Cardiac fibroblast (primary cell): Measurements from ENCODE around the gene S100A3.
"Not testable (repeated sequence)": the region's sequence is repeated elsewhere in the genome, so short reads cannot be mapped to it uniquely, and the experiment has no call there.

Experiments used
- DNase-seq, 2 donors: peaks; one replicate each; pipeline versions ENCODE4 v3.0.0 to v3.0.0-alpha.2; 2010; ENCODE audit warnings: low read depth in 2 of 2
- H3K4me3 ChIP-seq, 2 donors: replicated peaks in 1 of 2; 1 replicate in 1 of 2; 2 replicates in 1 of 2; pipeline ENCODE4 v1.5.1; 2011; ENCODE audit warnings: low read depth in 2 of 2, low read length in 2 of 2, mild to moderate bottlenecking in 2 of 2, moderate library complexity in 1 of 2
- CTCF ChIP-seq: IDR thresholded peaks from one replicate; pipeline ENCODE4 v1.5.1; 2011; ENCODE audit warnings: low read depth, mild to moderate bottlenecking, low read length, inconsistent platforms

Gene S100A3, protein sequence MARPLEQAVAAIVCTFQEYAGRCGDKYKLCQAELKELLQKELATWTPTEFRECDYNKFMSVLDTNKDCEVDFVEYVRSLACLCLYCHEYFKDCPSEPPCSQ

DNA sequence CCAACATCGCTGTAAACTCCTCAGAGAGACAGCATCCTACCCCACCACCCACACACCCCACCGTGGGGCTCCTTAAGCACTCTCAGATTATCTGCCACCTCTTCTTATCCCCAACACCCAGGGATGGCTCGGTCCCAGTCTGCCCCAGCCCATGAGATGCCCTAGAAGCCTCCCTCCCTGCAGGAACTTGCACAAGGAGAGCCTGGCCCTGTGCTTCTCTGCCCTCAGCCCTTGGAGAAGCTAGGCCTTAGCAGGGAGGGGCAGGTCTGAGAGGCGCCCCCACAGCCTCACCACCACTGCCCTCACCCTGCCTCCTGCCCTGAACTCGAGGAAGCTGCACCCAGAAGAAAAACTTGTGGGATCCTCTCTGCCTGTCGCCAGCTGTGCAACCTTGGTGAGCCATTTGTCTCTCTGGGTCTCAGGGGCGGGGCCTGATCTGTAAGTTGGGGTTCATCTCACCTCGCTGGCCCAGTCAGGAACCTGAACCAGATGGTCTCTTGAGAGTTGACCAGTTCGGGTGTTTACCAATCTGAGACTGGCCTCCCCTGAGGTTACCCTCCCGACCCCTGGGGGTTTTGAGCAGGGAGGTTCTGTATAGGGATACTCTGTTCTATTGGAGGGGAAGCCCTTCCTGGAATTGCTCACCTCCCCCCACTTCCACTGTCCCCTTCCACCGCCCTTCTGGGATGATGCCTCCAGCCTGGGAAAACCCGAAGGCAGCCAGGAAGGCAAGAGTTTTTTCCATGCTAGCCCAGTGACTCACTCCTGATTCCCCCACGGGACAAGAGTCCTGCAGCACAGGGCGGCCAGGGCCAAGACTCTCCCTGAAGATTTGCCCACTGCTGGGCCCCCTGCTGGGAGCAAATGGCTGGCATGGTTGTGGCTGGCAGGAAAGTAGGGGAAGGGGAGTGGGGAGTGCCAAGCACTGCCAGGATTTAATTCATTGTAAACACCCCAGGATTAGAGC is at the start of gene S100A3:
TSS of gene S100A3 (minus strand) at position 537 of the 967 bp plus-strand sequence. CDS start 773 bp downstream, outside the sequence.
- no peak within 1 kb of the TSS for H3K4me3 ChIP-seq
- TF ChIP-seq CTCF = peak; percentile 33
- DNase-seq = peak; percentile 90 to 92

DNA sequence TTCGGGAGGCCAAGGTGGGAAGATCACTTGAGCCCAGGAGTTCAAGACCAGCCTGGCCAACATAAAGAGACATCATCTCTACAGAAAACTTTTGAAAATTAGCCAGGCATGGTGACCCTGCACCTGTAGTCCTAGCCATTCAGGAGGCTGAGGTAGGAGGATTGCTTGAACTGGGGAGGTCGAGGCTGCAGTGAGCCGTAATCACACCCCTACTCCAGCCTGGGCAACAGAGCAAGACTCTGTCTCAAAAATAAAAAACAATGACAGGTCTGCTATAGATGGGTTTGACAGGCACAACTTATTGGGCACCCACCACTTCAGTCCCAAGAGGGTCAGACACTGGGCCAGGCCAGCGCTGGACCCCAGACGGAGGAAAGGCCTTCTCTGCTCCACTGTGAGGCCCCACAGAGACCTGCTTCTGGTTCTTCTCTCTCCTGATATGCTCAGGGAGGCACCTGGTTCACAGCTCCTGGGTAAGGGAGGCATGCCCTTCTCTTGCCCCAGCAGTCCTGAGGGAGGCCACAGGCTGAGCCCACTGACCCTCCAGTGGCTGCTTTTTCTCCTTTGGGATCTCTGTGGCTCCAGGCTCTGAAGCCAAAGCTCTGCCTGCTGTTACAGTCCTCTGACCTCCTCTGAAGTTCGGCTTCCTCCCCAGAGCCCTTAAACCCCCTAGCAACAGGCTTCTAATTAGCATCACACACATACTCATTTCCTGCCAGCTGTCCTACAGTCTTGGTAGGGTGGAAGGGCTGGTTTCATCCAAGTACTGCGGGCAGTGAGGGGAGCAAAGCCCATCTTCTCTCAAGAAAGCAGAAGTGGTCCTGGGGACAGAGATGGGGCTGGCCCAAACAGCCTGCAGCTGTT is 49.5 kb upstream of the S100A3 start:
- no peak for TF ChIP-seq CTCF
- peak; percentile 77 to 82 for DNase-seq

DNA sequence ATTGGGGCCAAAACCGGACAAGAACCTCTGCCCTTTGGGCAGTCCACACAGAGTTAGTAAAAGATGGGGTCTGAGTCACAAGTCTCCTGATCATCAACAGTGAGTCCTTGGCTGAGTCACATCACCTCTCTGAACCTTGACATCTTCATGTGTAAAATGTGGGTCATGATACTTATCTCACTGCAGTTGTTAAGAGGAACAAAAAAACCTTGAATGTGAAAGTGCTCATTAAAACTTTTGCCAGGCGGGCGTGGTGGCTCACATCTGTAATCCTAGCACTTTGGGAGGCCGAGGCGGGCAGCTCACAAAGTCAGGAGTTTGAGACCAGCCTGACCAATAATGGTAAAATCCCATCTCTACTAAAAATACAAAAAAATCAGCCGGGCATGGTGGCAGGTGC is 48.1 kb upstream of the S100A3 start:
- DNase-seq = peak in 1 of 2 donors; percentile 72

More for the DNA sequence above, 49.5 kb upstream of the S100A3 start:
- H3K4me3 ChIP-seq = no peak overlapping the region

DNA sequence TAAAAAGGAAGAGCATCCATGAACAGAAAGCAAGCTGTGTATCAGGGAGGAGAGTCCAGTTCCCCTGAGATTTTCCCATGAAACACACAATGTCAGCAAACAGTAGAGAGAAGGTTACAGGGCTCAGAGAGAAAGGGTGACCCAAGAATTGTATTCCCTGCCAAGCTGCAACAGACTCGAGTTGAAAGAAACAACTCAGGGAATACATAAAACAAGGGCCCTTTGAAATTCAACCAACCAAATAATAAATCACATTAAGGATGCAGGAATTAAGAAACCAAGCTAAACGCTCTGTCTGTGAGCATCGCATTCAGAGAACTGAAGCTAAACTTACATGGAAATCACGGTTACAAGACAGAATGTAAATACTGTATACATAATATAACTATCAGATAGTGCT is 43.7 kb upstream of the S100A3 start:
- DNase-seq = no peak
- no peak for TF ChIP-seq CTCF
- H3K4me3 ChIP-seq = no peak overlapping the region

More for the DNA sequence above, 48.1 kb upstream of the S100A3 start:
- no peak for TF ChIP-seq CTCF
- no peak overlapping the region for H3K4me3 ChIP-seq

DNA sequence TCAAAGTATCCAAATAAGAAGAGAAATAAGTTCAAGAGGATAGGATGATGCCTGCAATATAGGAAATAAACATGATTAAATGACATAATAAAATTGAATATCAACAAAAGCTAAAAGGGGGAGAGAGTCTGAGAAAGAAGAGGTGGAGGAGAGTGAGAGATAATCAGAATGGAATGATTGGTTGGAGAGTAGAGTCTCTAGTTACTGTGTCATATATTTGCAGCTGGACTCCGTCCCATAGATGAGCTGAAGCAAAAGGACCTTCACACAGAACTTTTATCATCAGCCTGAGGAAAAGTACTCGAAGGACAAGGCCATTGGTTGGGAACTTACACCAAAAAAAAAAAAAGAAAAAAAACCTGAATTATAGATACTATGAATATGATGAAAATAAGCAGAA is 39.4 kb upstream of the S100A3 start:
- no peak for DNase-seq
- no peak for TF ChIP-seq CTCF

DNA sequence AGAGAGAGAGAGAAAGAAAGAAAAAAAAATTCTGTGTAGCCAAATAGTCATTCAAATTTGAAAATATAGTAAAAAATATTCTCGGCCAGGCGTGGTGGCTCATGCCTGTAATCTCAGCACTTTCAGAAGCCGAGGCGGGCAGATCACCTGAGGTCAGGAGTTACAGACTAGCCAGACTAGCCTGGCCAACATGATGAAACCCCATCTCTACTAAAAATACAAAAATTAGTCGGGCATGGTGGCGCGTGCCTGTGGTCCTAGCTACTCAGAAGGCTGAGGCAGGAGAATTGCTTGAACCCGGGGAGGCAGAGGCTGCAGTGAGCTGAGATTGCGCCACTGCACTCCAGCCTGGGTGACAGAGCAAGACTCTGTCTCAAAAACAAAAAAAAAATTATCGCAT is 39.0 kb upstream of the S100A3 start:
- DNase-seq, H3K4me3 ChIP-seq: not testable (repeated sequence)

More for the DNA sequence above, 39.4 kb upstream of the S100A3 start:
- no peak overlapping the region for H3K4me3 ChIP-seq
